Measurements from ENCODE around the gene ZFYVE9.

ZFYVE9 gene

GRCh38 chr1:52249831-52250230 lies 107.9 kb downstream of the ZFYVE9 start:
- no peak for DNase-seq

DNA sequence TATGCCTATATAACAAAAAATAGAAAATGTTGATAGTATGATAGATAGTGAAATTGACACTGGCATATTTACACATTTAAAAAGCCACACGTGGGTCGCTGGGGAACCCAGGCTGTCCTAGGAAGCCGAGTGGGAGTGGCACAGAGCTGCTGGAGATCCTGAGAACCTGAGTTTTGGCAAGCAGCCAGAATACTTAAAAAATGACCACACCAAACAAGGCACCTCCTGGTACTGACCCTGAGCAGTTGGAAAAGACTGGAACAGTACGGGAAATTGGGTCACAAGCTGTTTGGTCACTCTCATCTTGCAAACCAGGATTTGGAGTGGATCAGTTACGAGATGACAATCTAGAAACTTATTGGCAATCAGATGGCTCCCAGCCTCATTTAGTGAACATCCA lies 111.5 kb downstream of the ZFYVE9 start:
- no peak for DNase-seq

- no peak for DNase-seq
Measured at GRCh38 chr1:52259886-52260285, 118.0 kb downstream of the ZFYVE9 start.

DNA sequence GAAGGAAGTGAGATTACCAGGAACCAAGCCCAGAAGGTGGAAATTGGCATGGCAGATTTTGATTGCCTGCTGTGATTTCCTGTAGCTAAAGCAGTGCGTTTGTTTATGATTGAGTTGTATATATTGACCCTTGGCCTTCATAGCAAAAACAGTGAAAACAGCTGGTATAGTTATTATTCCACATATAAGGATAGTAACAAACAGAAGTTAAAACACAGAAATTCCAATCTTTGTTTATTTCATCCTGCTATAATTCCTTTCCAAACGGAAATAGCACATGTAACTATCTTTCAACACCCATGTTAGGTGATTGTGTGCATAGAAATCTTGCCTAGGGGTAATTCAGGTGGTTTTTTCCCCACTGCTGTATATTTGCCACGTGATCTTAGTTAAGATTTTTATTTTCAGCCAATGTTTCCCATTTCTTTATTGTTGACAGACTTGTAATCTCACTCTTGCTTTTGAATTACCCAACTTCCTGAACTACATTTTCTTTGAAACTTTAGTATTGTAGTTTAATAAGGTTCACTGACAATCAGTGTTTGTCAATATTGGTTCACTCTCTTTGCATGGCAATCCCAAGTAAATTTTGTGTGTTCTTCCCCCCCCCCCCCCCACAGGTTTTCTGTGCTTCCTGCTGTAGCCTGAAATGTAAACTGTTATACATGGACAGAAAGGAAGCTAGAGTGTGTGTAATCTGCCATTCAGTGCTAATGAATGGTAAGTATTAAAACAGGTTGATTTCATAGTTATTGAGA lies 121.4 kb downstream of the ZFYVE9 start:
- DNase-seq: no peak

GRCh38 chr1:52264530-52265115 lies 122.7 kb downstream of the ZFYVE9 start:
- DNase-seq: no peak

DNA sequence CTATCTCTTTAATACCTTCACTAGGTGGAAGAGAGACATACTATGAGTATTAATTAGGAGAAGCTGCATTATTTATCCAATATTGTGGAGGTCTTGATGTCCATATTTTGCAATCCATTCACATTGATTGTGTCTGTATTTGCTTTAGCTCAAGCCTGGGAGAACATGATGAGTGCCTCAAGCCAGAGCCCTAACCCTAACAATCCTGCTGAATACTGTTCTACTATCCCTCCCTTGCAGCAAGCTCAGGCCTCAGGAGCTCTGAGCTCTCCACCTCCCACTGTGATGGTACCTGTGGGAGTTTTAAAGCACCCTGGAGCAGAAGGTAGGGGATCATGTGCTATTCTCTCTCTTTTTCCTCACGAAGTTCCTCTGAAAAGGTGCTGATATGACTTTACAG lies 124.6 kb downstream of the ZFYVE9 start:
- DNase-seq: no peak

DNA sequence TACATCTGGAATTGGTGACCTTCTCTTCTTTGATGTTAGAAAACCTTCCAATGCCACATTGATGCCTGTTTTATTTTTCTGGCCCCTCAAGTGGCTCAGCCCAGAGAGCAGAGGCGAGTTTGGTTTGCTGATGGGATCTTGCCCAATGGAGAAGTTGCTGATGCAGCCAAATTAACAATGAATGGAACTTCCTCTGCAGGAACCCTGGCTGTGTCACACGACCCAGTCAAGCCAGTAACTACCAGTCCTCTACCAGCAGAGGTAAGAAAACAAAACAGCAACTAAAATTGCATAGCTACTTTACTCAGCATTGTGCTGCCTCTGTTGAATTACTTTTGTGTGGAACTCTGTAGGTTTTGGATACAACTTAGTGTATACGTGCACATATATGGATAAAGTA lies 126.5 kb downstream of the ZFYVE9 start:
- no peak for DNase-seq

GRCh38 chr1:52281518-52281917 lies 139.6 kb downstream of the ZFYVE9 start:
- no peak for DNase-seq

DNA sequence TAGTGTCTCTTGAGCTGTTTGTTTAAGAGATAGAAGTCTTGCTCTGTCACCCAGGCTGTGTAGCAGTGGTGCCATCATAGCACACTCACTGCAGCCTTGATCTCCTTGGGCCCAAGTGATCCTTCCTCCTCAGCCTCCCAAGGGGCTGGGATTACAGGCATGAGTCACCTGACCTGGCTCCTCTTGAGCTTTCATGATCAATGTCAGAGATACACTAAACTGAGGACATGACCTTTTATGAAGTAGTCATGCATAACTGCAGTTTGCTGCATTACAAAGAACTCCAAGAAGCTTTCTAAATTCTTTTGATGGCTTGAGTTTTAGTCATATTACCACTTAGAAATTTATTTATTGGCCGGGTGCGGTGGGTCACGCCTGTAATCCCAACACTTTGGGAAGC lies 146.4 kb downstream of the ZFYVE9 start:
- no peak for DNase-seq

DNA sequence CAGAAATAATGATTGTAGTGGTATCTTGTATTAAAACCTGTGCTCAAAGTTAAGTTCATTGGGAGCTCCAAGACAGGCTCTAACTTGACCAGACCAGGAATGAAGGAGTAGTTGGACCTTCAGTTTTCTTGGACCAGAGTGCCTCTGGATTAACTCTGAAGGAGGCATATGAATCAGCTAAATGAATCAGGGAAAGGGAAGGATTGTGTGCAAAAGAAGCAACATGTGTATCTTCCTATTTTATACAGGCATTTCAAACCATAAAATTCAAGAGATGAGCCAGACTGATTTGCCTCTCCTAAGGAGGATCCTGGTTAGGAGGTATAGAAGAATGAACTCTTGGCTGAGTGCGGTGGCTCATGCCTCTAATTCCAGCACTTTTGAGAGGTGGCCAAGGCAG lies 152.7 kb downstream of the ZFYVE9 start:
- no peak for DNase-seq

GRCh38 chr1:52296345-52296744 lies 154.5 kb downstream of the ZFYVE9 start:
- DNase-seq: no peak

DNA sequence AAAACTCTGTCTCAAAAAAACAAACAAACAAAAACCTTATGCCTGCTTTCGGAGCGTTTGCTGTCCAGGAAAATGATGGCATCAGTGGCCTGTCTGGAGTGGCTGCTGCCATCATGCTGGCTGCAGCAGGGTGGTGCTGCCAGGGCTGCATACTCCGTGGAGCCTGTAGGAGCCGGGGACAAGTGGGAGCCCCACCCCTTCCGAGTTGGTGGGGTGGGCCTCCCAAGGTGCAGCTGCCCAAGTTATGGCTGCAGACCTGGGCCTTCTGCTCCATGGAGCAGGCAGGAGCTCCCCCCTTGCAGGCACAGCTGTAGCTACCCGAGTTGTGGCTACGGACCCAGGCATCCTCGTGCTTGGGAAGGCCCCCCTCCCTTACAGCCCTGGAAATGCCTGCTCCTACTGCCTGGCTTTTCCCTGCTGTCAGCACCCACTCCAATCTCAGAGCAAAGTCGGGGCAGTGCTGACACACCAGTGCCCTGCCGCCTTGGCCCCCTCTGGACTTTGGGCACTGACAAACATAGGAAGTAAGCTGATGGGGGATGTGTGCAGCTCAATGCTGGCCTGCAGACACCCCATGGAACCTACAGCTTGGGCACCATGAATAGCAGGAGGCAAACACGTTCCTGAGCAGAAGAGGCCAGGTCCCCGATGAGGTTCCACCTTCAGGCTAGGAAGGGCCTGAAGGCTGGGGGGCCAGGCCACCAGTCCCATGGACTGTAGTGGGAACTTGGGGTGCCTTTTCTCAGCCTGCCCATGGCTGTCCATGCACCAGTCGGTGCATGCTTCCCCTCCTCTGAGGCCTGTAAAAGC lies 163.7 kb downstream of the ZFYVE9 start:
- DNase-seq: no peak

- DNase-seq: no peak
Measured at GRCh38 chr1:52306227-52307006, 164.5 kb downstream of the ZFYVE9 start.

DNA sequence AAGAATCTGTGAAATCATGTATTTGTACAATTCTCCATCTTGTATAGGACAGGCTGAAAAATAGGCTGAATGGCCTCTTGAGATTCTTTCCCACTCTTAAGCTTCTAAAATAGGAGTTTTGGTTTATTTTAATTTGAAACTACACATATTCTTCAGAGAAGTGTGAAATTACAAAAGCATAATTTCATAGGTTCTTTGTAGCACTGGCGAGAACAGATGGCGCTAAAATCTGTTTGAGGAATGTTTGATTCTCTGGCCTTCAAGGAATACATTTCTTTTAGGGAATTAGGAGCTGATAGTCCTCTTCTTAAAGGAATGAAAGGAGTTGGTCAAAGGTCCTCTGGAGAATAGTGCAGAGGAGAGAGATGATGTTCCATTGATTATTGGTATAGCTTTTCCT lies 179.2 kb downstream of the ZFYVE9 start:
- no peak for DNase-seq

- DNase-seq: no peak
Measured at GRCh38 chr1:52323731-52324130, 181.8 kb downstream of the ZFYVE9 start.

- DNase-seq: no peak
Measured at GRCh38 chr1:52325786-52326185, 183.9 kb downstream of the ZFYVE9 start.

GRCh38 chr1:52328615-52329014 lies 186.7 kb downstream of the ZFYVE9 start:
- DNase-seq: no peak

DNA sequence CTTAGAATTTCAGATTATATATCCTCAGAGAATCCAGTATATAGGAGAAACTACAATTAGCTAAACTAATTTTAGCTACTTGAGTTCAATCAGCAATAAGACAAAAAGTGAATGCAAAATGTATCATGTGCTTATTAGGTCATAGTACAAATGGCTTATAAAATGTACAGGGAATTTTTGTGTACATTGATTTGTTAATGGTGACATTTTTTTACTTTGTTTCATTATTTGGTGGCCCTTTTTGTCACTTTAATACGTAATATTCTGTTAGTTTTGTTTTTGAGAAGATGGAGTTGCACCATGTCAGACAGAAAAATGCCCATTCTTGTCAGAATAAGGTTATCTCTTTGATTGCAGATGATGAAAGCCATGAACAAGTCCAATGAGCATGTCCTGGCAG lies 190.5 kb downstream of the ZFYVE9 start:
- no peak for DNase-seq

DNA sequence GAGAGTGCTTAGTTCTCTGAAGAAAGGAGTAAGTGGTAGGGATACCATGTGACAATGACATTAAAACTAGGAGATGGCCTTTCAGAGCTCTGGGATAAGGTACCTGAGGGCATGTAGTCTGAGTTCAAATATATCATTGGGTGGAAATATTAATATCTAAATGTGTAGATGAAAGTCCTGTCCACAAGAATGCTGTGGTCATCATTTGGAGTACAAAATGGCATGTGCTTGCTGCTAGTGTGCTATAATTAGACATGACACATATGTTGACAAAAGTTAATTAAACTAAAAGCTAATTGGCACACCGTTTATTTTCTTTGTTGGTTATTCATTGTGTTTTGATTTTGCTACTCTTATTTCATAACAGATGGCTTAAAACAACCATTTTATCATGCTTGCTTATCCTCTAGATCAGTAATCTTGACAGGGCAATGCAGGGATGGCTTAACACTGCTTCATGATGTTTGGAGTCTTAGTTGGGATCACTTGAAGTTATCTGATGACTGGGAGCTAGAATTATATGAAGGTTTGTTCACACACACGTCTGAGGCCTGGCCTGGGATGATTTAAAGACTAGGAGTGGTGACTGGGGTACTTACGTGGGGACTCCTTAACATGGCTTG lies 193.1 kb downstream of the ZFYVE9 start:
- no peak for DNase-seq

DNA sequence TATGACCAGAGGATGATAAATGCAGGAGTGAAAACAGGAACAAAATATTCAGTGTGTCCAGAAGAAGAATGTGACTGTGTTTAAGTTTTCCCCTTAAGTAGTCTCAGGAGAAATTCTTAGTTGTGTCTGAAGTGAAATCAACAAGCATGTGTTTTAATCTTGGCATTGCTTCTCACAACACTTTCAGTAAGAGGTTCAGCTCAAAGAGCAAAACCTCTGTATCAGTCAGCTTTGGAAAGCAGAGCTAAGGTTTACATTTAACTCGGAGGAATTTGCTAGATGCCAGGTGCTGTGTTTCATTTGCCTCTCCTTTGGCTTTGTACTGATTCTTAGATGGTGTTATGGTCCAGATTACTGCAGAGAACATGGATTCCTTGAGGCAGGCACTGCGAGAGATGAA lies 195.6 kb downstream of the ZFYVE9 start:
- no peak for DNase-seq

DNA sequence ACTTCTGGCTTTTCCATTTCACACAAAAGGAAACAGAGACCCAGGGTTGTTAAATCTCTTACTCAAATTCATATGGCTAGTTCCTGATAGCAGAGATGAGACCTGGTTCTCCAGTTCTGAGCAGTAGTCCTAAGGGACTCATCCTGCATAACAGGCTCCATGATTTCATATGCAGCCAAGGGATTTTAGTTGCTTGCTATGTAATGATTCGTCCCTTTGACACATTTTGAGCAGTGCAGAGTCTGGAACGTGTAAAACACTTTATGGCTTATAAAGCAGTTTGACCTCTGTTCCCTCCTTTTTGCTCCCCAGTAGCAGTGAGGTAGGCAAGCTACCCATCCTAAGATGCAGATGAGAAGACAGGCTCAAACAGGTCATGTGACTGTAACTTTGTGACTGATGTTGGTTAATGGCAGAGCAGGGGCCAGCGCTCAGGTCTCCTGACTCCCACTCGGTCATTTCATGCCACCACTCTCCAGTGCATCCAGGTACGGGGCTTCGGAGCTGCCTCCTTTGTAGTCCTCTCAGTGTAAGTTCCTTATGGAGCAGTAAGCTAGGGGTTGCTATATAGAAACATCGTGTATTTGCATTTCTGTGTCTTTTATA lies 199.9 kb downstream of the ZFYVE9 start:
- DNase-seq: no peak

- no peak for DNase-seq
Measured at GRCh38 chr1:52343979-52344378, 202.1 kb downstream of the ZFYVE9 start.

Data from cerebellar nuclear complex (tissue), 1 donor.